Suprapubic skin (tissue), 4 donors: ENCODE measurements around the gene RGS7BP.

Experiments used
- CTCF ChIP-seq, 2 donors: fragments of 200-600 bp in 1 of 2; fragments of 450-650 bp in 1 of 2; sonication (generic) in 1 of 2; IDR thresholded peaks; one replicate each; pipeline ENCODE4 v1.5.1; 2016 to 2019; ENCODE audit warnings: antibody characterized with exemption in 2 of 2, mild to moderate bottlenecking in 1 of 2, moderate library complexity in 1 of 2
- EP300 ChIP-seq: sonication (generic); formaldehyde crosslinking; IDR thresholded peaks from one replicate; pipeline ENCODE4 v1.6.1; 2017; ENCODE audit warnings: antibody characterized with exemption
- POLR2A ChIP-seq, 2 donors: fragments of 450-650 bp; IDR thresholded peaks; one replicate each; pipeline ENCODE4 v1.6.1; 2017; ENCODE audit warnings: antibody characterized with exemption in 2 of 2, mild to moderate bottlenecking in 2 of 2, moderate library complexity in 2 of 2
- POLR2AphosphoS5 ChIP-seq, 3 donors: sonication (generic); formaldehyde crosslinking; IDR thresholded peaks; one replicate each; pipeline ENCODE4 v1.6.1; 2017; ENCODE audit warnings: antibody characterized with exemption in 3 of 3

- TF ChIP-seq CTCF (IDR thresholded peaks at IDR 0.05) (no peak), POLR2A (IDR thresholded peaks at IDR 0.05) (no peak), POLR2AphosphoS5 (IDR thresholded peaks at IDR 0.05) (no peak), EP300 (no peak)
These were observed 64.0 kb downstream of the RGS7BP start for GRCh38 chr5:64569858-64570257.
